PC-3 (cell line): ENCODE results near the gene RPP21. TPM values are rescaled to one million over a fixed set of nuclear protein-coding genes. Genes with fewer than 3 reads are reported as not detected.

Experiments
- ATAC-seq: fragments of 200-7000 bp; cut with Tn5 transposase; 2 replicates; pipeline ENCODE4 v1.9.1; 2020; ENCODE audit warnings: mild to moderate bottlenecking, moderate library complexity
- BruUV-seq: library from RNA; stranded (reverse); fragments of 400-500 nt; replicated peaks from 2 replicates; lab custom pipeline; 2021; lab: Mats Ljungman, UMichigan
- CTCF ChIA-PET: fragments of 300-600 bp; sonication (Branson Sonifier 250); formaldehyde crosslinking; loops from one replicate; lab custom pipeline; 2022; ENCODE audit warnings: antibody characterized with exemption; lab: Charles Lee
- POLR2A ChIA-PET: fragments of 300-600 bp; sonication (Branson Sonifier 250); formaldehyde crosslinking; loops from one replicate; lab custom pipeline; 2022; ENCODE audit warnings: antibody characterized with exemption; ENCODE audit not compliant: unreplicated experiment; lab: Charles Lee
- DNase-seq: peaks from one replicate; pipeline ENCODE4 v3.0.0-alpha.2; 2015
- H2AFZ ChIP-seq: fragments of 300-600 bp; sonication (generic); 2 replicates; pipeline ENCODE4 v1.6.0; 2016; ENCODE audit warnings: antibody characterized with exemption, low read length
- H3F3A ChIP-seq: fragments of 300-600 bp; sonication (generic); one replicate; pipeline ENCODE4 v1.6.0; 2017; ENCODE audit warnings: antibody characterized with exemption, low read length, control low read depth, mild to moderate bottlenecking; ENCODE audit not compliant: unreplicated experiment
- H3K27ac ChIP-seq: fragments of 300-600 bp; sonication (generic); 2 replicates; pipeline ENCODE4 v1.5.1; 2016; ENCODE audit warnings: mild to moderate bottlenecking, low read length
- H3K27me3 ChIP-seq: fragments of 300-600 bp; sonication (generic); 2 replicates; pipeline ENCODE4 v1.6.1; 2016; ENCODE audit warnings: low read length, mixed read lengths
- H3K36me3 ChIP-seq: fragments of 300-600 bp; sonication (generic); 2 replicates; pipeline ENCODE4 v1.6.1; 2016; ENCODE audit warnings: low read depth, mixed run types, low read length, mixed read lengths
- H3K4me1 ChIP-seq: fragments of 300-600 bp; sonication (generic); 2 replicates; pipeline ENCODE4 v1.5.1; 2016; ENCODE audit warnings: low read length; ENCODE audit not compliant: insufficient read depth
- H3K4me2 ChIP-seq: fragments of 300-600 bp; sonication (generic); 2 replicates; pipeline ENCODE4 v1.6.0; 2016; ENCODE audit warnings: low read length
- H3K4me3 ChIP-seq: fragments of 300-600 bp; sonication (generic); 2 replicates; pipeline ENCODE4 v1.5.1; 2016; ENCODE audit warnings: mild to moderate bottlenecking, low read length, mixed read lengths
- H3K79me2 ChIP-seq: fragments of 300-600 bp; sonication (generic); 2 replicates; pipeline ENCODE4 v1.6.1; 2017; ENCODE audit warnings: low read length, mixed read lengths
- H3K9ac ChIP-seq: fragments of 300-600 bp; sonication (generic); 2 replicates; pipeline ENCODE4 v1.6.0; 2016; ENCODE audit warnings: mild to moderate bottlenecking, low read length
- H3K9me2 ChIP-seq: fragments of 300-600 bp; sonication (generic); replicated peaks from 2 replicates; pipeline ENCODE4 v1.6.1; 2016; ENCODE audit warnings: mixed run types, low read length, mixed read lengths
- H3K9me3 ChIP-seq: fragments of 300-600 bp; sonication (generic); 2 replicates; pipeline ENCODE4 v1.6.1; 2016; ENCODE audit warnings: low read length, mixed read lengths
- H4K20me1 ChIP-seq: fragments of 300-600 bp; sonication (generic); 2 replicates; pipeline ENCODE4 v1.6.1; 2016; ENCODE audit warnings: low read length, mixed read lengths
- CTCF ChIP-seq: fragments of 300-600 bp; sonication (generic); conservative IDR thresholded peaks from 2 replicates; pipeline ENCODE4 v1.5.1; 2017; ENCODE audit warnings: antibody characterized with exemption, low read depth, mild to moderate bottlenecking, low read length
- EZH2 ChIP-seq: fragments of 300-600 bp; sonication (generic); IDR thresholded peaks from one replicate; pipeline ENCODE4 v1.6.1; 2017; ENCODE audit warnings: antibody characterized with exemption, mild to moderate bottlenecking, low read length; ENCODE audit not compliant: unreplicated experiment
- EZH2phosphoT487 ChIP-seq: fragments of 300-600 bp; sonication (generic); IDR thresholded peaks from 2 replicates; pipeline ENCODE4 v1.6.1; 2018; ENCODE audit warnings: mild to moderate bottlenecking, antibody characterized with exemption, low read length, borderline replicate concordance
- intact Hi-C: fragments of 100-400 bp; cut with micrococcal nuclease; formaldehyde crosslinking; loops from 2 replicates; pipeline ENCODE4 v1.9.0; 2023
- total RNA-seq: library from RNA; depleted of rRNA; stranded (reverse); fragments of >200 nt; gene quantifications from 2 replicates; pipeline ENCODE4 v1.2.3, GENCODE V29; 2014

Gene RPP21
- total RNA-seq, 1 experiment from 2014 or later = 161 TPM

DNA sequence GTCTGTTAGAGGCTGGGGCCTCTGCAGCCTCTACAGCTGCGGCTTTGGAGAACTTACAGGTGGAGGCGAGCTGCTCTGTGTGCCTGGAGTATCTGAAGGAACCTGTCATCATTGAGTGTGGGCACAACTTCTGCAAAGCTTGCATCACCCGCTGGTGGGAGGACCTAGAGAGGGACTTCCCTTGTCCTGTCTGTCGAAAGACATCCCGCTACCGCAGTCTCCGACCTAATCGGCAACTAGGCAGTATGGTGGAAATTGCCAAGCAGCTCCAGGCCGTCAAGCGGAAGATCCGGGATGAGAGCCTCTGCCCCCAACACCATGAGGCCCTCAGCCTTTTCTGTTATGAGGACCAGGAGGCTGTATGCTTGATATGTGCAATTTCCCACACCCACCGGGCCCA is 15.6 kb upstream of the RPP21 start:
- peaks cover 12% of the 10 kb centered on the region for H4K20me1 ChIP-seq
- no peak for DNase-seq
- intact Hi-C loops = loop anchor here (5.0 kb wide), 1 partner anchor 92 kb away; no protein-coding TSS in a partner anchor
- ChIA-PET POLR2A (no interaction called here), CTCF (no interaction called here)
- ATAC-seq = no peak
- peaks cover 17% of the 10 kb centered on the region for H3K4me1 ChIP-seq
- no peak overlapping the region for H2AFZ ChIP-seq
- H3K27ac ChIP-seq = no peak overlapping the region
- H3K79me2 ChIP-seq = peaks cover 34% of the 10 kb centered on the region
- no peaks in the 10 kb centered on the region; the same call in 1 of the 2 replicates for H3K36me3 ChIP-seq
- no peaks in the 10 kb centered on the region for H3K9me3 ChIP-seq
- H3K4me3 ChIP-seq = no peak overlapping the region
- TF ChIP-seq CTCF (no peak), EZH2phosphoT487 (no peak), EZH2 (no peak)
- H3K4me2 ChIP-seq = no peak overlapping the region
- H3K9me2 ChIP-seq = no peaks in the 10 kb centered on the region
- H3K27me3 ChIP-seq = no peaks in the 10 kb centered on the region
- H3F3A ChIP-seq = no peaks in the 10 kb centered on the region
- no peak overlapping the region for H3K9ac ChIP-seq
- no TSS peak for BruUV-seq

GRCh38 chr6:30331981-30332380 is 13.0 kb upstream of the RPP21 start:
- Histone ChIP-seq H3K9ac (no peak overlapping the region), H3K4me3 (no peak overlapping the region), H3K27ac (no peak overlapping the region), H3K36me3 (peaks cover 10% of the 10 kb centered on the region; the same call in 1 of the 2 replicates), H3K9me3 (no peaks in the 10 kb centered on the region), H3F3A (no peaks in the 10 kb centered on the region), H3K27me3 (no peaks in the 10 kb centered on the region), H2AFZ (no peak overlapping the region), H3K4me1 (peaks cover 14% of the 10 kb centered on the region), H3K79me2 (peaks cover 13% of the 10 kb centered on the region), H4K20me1 (no peaks in the 10 kb centered on the region), H3K4me2 (no peak overlapping the region), H3K9me2 (no peaks in the 10 kb centered on the region)
- CTCF ChIA-PET = interaction anchor here (0.7 kb wide), 1 partner anchor 94 kb away, joined by 3 read pairs; no protein-coding TSS in a partner anchor
- POLR2A ChIA-PET = no interaction called here
- DNase-seq = peak; percentile 44
- intact Hi-C loops = no loop called here
- BruUV-seq = no TSS peak
- no peak for TF ChIP-seq CTCF
- no peak for TF ChIP-seq EZH2
- no peak for TF ChIP-seq EZH2phosphoT487
- no peak for ATAC-seq

DNA sequence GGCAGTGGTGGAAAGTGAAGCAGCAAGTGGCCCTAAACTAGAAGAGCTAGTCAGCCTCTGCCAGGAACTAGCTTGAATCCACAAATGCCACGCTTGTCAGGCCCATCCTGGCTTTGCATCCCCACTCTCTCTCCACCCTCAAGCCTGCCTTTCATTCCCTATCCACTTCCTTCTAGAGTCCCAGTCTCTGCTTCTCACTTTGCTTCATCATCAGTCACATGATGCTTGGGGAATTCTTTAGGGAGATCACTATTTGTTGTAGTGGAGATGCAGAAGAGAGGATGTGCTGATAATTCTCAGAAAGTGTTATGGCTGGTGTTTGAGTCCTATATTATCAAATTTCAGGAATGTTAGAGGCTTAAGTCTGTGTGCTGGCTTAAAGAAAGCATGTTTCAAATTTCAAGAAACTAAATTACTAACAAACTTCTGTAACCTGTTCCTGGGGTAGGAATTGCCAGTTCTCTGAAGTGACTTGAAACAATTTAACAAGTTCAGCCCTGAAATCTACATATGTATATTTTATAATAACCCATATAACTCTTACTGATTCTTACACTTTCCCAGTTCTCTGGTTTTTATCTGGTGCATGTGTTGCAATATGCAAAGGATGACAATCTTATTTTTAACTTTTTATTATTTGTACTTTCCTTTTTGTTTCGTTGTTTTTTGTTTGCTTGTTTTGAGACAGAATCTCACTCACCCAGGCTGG is 10.7 kb upstream of the RPP21 start:
- H3K4me1 ChIP-seq = peaks cover 7% of the 10 kb centered on the region
- intact Hi-C loops = no loop called here
- H2AFZ ChIP-seq = no peak overlapping the region
- DNase-seq (no peak), ATAC-seq (no peak)
- peaks cover 19% of the 10 kb centered on the region; the same call in 1 of the 2 replicates for H3K36me3 ChIP-seq
- H3K4me2 ChIP-seq = no peak overlapping the region
- H3K9me2 ChIP-seq = no peaks in the 10 kb centered on the region
- no peak overlapping the region for H3K9ac ChIP-seq
- no TSS peak for BruUV-seq
- H3K79me2 ChIP-seq = no peaks in the 10 kb centered on the region
- H3K4me3 ChIP-seq = no peak overlapping the region
- no peak for TF ChIP-seq CTCF
- TF ChIP-seq EZH2phosphoT487 = no peak
- ChIA-PET POLR2A (no interaction called here), CTCF (no interaction called here)
- no peaks in the 10 kb centered on the region for H4K20me1 ChIP-seq
- H3K9me3 ChIP-seq = no peaks in the 10 kb centered on the region
- no peaks in the 10 kb centered on the region for H3F3A ChIP-seq
- H3K27ac ChIP-seq = no peak overlapping the region
- H3K27me3 ChIP-seq = no peaks in the 10 kb centered on the region
